Measurements from ENCODE around the gene MEIG1.

- TF ChIP-seq GATA2 (IDR thresholded peaks at IDR 0.05; ENCODE audit: low read depth, low read length) (no peak), GATA3 (IDR thresholded peaks at IDR 0.05; ENCODE audit: low read depth, low read length) (no peak)
Observed at GRCh38 chr10:14954001-14954770, 5.0 kb upstream of the MEIG1 start, which contains the start of gene DCLRE1C.
